SIG-M5 treated with dmso at 0.1 percent for 504 hours (cell line): ENCODE data around the gene HNRNPL.
A peak's percentile ranks its signal among the peaks of the same experiment; 100 is the strongest.

Source experiments
- DNase-seq: peaks from one replicate; lab custom pipeline; 2025; ENCODE audit not compliant: unreplicated experiment; lab: John Stamatoyannopoulos, UW

HNRNPL gene

DNA sequence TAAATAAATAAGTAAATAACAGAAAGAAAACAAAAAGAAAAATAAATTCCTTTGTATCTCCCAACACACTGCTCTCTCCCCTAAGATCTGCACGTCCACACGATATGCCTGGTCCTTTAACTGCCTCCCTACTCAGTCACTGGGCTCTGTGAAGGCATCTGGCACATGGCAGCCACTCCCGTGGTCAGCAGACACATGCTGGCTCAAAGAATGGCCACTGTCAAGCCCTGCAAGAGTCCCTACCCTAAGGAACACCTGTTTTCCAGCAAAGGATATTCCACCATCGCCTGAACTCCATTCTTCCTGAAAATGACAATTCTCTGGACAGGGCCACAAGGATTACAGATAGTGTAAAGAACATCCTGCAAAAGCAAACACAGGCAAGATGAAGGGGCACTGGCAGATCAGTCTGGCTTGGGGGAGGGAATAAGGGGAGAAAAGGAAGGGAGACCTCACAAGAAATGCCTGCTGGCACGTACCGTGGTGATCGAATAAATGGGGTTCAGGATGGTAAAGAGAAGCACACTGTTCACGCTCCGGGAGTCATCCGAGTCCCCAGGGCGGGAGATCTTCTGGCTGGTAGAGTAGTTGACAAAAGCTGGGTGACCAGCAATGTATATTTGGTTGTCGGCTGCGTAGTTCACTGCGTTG, 4.3 kb downstream of the HNRNPL start:
- DNase-seq, result no peak

DNA sequence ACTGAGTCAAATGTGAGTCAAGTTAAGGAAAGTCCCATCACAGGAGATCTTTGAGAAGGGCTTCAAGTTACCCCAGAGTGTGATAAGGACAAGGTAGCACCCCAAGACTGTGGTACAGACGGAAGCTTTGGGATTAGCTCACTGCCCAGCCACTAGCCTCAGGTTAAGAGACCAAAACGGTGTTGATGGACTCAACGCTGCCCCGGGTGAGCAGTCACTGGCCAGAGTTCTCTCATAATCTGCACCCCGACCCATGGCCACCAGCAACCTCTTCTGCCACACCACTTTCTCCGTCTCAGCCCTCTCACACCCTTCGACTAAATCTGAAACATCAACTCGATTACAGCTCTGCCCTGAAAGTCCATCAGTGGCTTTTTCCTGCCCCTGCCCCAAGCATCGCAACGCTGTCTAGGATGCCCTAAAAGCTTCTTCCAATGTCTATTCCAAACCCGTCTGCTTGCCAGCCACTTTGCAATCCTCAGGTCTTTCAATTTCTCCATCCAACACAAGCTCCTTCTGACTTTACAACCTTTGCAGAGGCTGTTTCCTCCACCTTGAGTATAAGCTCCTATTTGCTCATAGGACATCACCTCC, 5.6 kb downstream of the HNRNPL start:
- no peak for DNase-seq

DNA sequence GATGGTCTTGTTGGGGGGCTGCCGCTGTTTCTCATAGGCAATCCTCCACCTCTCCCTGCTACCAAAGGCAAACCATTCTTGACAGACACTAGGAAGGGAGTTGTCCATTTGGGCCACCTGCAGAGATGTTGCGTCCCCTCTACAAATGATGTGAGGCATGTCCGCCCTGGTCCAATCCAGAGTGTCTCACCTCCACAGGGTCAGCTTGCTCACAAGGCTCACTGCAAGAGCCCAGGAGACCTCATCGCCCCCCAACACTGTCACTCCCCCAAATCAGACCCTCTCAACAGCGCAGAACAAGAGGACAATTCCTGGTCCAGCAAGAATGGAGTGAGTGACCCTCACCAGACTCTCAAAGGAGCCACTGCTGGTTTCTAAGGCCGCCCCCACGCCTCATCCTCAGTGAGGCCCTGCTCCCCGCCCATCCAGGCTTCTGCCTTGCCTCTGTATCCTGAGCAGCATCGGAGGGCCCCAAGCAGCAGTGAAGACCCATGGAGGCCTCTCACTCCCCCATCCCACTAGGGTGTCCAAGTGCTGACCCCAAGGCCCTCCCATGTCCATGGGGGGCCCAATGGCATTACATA, 6.5 kb downstream of the HNRNPL start:
- no peak for DNase-seq

DNA sequence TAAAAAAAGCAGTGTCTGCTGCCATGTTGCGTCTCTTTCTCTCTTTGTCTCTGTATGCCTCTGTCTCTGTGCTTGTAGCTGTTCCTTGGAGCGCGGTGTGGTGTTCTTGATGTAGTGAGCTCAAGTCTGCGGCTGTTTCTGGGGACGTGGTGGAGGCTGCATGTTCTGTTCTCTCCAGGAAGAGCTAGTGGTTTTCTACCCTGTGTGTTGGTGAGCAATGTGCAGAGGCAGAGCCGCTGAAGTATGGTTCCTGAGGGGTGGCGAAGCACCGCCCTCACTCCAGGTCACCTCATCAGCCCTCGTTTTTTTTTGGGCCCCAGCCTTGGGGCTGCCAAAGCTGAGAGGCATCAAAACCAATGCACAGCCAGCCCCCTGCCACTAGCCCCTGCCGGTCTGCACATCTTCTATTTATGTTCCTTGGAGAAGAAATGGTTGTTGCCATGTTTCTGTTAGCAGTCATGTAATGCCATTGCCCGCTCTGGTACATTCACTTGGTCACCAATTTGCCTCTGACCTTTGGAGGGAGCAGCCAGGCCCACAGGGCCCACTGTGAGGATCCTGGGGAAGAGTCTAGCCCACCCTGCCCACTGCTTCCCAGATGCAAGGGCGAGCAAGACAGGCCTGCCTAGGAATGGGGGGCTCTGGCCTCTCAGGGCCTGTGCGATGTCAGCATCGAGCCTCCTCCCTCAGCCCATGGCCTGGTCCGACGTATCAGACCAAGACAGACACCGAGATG, 7.2 kb downstream of the HNRNPL start:
- no peak for DNase-seq

- DNase-seq, result no peak
These were observed 7.9 kb downstream of the HNRNPL start for GRCh38 chr19:38841787-38842438.

- DNase-seq, result no peak
These were observed 8.5 kb downstream of the HNRNPL start for GRCh38 chr19:38841180-38841766.

- no peak for DNase-seq
These were observed 9.2 kb downstream of the HNRNPL start for GRCh38 chr19:38840583-38840968.

DNA sequence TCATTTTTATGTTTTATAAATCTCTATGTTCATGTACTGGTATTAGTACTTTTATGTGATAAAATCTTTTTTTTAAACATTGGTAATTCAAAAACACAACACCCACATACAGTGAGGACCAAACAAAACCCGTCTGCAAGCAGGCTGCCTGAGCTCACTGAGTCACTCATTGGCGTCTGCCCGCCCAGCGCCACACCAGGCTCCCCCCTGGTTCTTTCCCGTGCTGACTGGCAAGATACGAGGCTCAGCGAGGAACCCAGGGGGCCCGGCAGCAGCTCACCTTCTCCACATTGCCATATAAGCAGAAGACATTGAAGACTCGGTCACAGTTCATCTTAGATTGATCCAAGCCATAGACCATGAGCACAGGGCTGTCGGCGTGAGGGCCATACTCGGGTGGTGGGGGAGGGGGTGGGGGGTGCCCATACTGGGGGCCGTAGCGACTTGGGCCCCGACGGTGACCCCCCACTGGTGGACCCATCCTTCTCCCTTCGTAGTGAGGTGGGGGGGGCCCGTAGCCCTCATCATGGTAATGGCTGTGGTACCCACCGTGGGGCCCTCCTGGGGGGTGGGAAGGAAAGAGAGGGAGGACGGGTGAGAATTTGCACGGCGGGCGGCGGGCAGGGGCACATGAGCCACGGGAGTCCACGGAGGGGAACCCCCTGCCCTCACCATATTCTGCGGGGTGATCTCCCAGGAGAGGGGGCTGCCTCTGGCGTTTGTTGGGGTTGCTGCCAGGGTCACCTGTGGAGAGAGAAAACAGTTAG, 9.8 kb downstream of the HNRNPL start:
- DNase-seq, result no peak

DNA sequence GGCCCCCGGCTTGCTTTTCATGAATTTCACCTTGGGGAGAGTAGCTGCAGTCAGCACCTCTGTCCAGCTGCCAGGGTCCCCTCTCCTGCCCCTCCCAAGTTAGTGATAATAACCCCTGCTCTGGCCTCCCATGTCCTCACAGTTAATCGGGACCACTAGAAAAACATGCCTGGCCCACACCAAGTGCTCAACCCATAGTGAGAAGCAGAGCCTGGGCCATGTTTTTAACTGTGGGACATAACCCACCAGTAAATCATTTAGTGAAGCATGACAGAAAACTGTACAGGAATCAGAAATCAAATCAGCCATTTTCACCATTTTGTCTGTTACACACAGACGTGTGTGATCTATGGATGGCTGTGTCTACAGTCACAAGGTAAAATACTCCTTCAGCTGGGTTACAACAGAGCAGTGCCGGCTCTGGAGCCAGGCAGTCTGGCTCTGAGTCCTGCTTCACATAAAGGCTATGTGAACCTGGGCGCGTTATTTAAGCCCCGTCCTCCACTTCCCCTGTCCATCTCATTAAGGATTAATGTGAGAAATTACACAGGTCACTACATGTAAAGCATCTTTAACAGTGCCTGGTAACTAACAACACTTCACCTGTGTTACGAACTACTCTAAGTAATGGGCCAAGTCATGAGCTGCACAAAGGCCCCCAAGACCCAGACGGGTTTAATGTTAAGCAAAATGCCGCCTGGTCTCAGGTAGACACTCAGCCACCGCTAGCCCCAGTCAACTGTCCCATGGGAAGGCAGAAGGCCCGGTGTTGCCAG, 10.6 kb downstream of the HNRNPL start:
- DNase-seq, result no peak

- DNase-seq, result peak; percentile 33
These were observed 11.4 kb downstream of the HNRNPL start for GRCh38 chr19:38838208-38838985.

DNA sequence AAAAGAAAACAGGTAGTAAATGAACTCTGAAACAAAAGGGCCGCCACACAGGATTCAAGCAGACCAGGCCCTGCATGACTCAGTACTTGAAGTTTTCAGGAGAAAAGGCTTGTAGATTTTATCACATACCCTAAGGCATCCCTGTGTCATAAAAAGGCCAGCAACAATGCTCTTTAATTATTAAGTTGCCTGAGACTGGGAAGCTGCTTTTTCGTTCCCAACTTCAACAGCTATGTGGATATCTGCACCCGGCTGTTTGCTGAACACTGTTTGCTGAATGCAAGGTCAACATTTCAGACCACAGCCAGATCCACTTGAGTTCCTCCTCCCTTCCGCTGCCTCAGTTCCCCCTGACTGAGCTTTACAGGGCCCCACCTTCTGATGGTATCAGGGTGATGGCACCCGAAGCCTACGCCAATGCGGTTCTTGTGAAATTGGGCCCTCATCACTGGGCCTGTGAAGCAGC, 12.1 kb downstream of the HNRNPL start:
- DNase-seq, result peak; percentile 62

GRCh38 chr19:38836983-38837626, 12.7 kb downstream of the HNRNPL start:
- no peak for DNase-seq

GRCh38 chr19:38836159-38836982, 13.4 kb downstream of the HNRNPL start:
- DNase-seq, result no peak

GRCh38 chr19:38834590-38834989, 15.2 kb downstream of the HNRNPL start:
- no peak for DNase-seq

- no peak for DNase-seq
These were observed 15.7 kb downstream of the HNRNPL start for GRCh38 chr19:38834104-38834490.

- no peak for DNase-seq
These were observed 16.7 kb downstream of the HNRNPL start for GRCh38 chr19:38833092-38833425.

GRCh38 chr19:38831142-38831605, 18.6 kb downstream of the HNRNPL start:
- DNase-seq, result peak; percentile 76
